IMR-90 (cell line): ENCODE measurements around the gene HSPA1A.
A peak's percentile ranks its signal among the peaks of the same experiment; 100 is the strongest.

Experiments
- BHLHE40 ChIP-seq: fragments of 150-350 bp; IDR thresholded peaks from 2 replicates; pipeline ENCODE4 v1.6.1; 2016; ENCODE audit warnings: mild to moderate bottlenecking, low read depth, low read length
- CEBPB ChIP-seq: IDR thresholded peaks from 2 replicates; pipeline ENCODE4 v1.6.1; 2012; ENCODE audit warnings: low read depth, low read length, improper control_type of control experiment
- MAFK ChIP-seq: IDR thresholded peaks from 2 replicates; pipeline ENCODE4 v1.6.1; 2012; ENCODE audit warnings: low read depth, low read length, improper control_type of control experiment
- MAZ ChIP-seq: IDR thresholded peaks from 2 replicates; pipeline ENCODE4 v1.6.1; 2012; ENCODE audit warnings: low read depth, mild to moderate bottlenecking, low read length, improper control_type of control experiment, moderate library complexity, borderline replicate concordance
- MXI1 ChIP-seq: IDR thresholded peaks from 2 replicates; pipeline ENCODE4 v1.6.1; 2012; ENCODE audit warnings: low read depth, mild to moderate bottlenecking, low read length, moderate library complexity, borderline replicate concordance
- NFE2L2 ChIP-seq: fragments of 150-350 bp; IDR thresholded peaks from 2 replicates; pipeline ENCODE4 v1.6.1; 2016; ENCODE audit warnings: low read depth, mild to moderate bottlenecking, low read length
- POLR2A ChIP-seq: IDR thresholded peaks from 2 replicates; pipeline ENCODE4 v1.6.1; 2012; ENCODE audit warnings: mild to moderate bottlenecking, low read depth, low read length
- RAD21 ChIP-seq: IDR thresholded peaks from 2 replicates; pipeline ENCODE4 v1.6.1; 2012; ENCODE audit warnings: low read length, improper control_type of control experiment
- RCOR1 ChIP-seq: IDR thresholded peaks from 2 replicates; pipeline ENCODE4 v1.6.1; 2012; ENCODE audit warnings: mild to moderate bottlenecking, low read length, improper control_type of control experiment; ENCODE audit not compliant: insufficient replicate concordance
- RFX5 ChIP-seq: IDR thresholded peaks from 2 replicates; pipeline ENCODE4 v1.8.0; 2012; ENCODE audit warnings: low read depth, mild to moderate bottlenecking, low read length, moderate library complexity
- SMC3 ChIP-seq: fragments of 150-350 bp; IDR thresholded peaks from 2 replicates; pipeline ENCODE4 v1.6.1; 2016; ENCODE audit warnings: low read depth, mild to moderate bottlenecking, antibody characterized with exemption, low read length, moderate library complexity
- TF ChIP-seq, protein P1 (sequence below): conservative IDR thresholded peaks from 2 replicates; pipeline ENCODE4 v1.5.1; 2012; ENCODE audit warnings: mild to moderate bottlenecking, low read depth, low read length, improper control_type of control experiment
- TF ChIP-seq, protein P2 (sequence below): fragments of 150-350 bp; IDR thresholded peaks from 2 replicates; pipeline ENCODE4 v1.6.1; 2017; ENCODE audit warnings: mild to moderate bottlenecking, antibody characterized with exemption, low read length, low read depth

DNA sequence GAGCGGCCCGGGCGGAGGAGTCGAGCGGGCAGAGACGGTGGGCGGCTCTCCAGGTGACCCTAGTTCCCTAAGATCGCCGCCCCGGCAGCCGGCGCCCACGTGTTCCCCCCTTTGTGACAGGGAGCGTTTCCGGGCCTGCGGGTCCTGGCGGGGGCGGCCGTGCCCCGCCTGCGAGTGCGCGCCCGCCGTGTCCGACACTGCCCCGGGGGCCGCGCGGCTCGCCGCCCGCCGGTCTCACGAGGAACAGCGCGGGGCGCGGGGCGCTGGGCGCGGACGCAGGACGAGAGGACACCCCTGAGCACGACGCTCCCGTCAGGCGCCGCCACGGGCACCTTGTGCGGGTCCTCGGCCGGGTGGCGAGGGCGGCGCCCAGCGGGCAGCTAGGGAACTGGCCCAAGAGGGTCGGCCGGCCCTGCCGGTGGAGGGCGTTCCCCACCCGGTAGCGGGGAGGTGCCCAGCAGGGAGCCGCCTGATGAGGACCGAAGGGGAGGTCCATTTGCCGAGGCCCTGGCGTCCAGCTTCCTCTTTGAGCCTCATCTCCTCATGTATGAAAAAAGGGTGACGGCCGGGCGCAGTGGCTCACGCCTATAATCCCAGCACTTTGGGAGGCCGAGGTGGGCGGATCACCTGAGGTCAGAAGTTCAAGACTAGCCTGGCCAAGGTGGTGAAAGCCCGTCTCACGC lies 19.6 kb upstream of the HSPA1A start, which contains the start of gene VARS1:
- TF ChIP-seq, protein P1, sequence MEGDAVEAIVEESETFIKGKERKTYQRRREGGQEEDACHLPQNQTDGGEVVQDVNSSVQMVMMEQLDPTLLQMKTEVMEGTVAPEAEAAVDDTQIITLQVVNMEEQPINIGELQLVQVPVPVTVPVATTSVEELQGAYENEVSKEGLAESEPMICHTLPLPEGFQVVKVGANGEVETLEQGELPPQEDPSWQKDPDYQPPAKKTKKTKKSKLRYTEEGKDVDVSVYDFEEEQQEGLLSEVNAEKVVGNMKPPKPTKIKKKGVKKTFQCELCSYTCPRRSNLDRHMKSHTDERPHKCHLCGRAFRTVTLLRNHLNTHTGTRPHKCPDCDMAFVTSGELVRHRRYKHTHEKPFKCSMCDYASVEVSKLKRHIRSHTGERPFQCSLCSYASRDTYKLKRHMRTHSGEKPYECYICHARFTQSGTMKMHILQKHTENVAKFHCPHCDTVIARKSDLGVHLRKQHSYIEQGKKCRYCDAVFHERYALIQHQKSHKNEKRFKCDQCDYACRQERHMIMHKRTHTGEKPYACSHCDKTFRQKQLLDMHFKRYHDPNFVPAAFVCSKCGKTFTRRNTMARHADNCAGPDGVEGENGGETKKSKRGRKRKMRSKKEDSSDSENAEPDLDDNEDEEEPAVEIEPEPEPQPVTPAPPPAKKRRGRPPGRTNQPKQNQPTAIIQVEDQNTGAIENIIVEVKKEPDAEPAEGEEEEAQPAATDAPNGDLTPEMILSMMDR = peak; percentile 97
- TF ChIP-seq RFX5 = no peak
- TF ChIP-seq, protein P2, sequence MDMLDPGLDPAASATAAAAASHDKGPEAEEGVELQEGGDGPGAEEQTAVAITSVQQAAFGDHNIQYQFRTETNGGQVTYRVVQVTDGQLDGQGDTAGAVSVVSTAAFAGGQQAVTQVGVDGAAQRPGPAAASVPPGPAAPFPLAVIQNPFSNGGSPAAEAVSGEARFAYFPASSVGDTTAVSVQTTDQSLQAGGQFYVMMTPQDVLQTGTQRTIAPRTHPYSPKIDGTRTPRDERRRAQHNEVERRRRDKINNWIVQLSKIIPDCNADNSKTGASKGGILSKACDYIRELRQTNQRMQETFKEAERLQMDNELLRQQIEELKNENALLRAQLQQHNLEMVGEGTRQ = peak; percentile 69
- TF ChIP-seq CEBPB = no peak
- peak; percentile 44; the same call in 1 of the 2 replicates for TF ChIP-seq POLR2A
- peak; percentile 53 for TF ChIP-seq RAD21
- TF ChIP-seq RCOR1 = no peak
- TF ChIP-seq NFE2L2 = no peak
- no peak for TF ChIP-seq MAZ
- peak; percentile 98 for TF ChIP-seq MXI1
- TF ChIP-seq MAFK = no peak
- peak; percentile 61 for TF ChIP-seq SMC3
- TF ChIP-seq BHLHE40 = 0 out of 2 replicates have a peak, but pooled peaks have one; percentile 4
